Measurements from ENCODE around the gene MORF4L2.

GRCh38 chrX:103733017-103733416, 46.5 kb upstream of the MORF4L2 start:
- TF ChIP-seq CTCF (IDR thresholded peaks at IDR 0.05) = no peak
- no peak for TF ChIP-seq EP300 (IDR thresholded peaks at IDR 0.05)
- TF ChIP-seq POLR2A (IDR thresholded peaks at IDR 0.05) = no peak

Data from tibial nerve (tissue), 4 donors.